Measurements from ENCODE around the gene SIX3.

Gene SIX3

DNA sequence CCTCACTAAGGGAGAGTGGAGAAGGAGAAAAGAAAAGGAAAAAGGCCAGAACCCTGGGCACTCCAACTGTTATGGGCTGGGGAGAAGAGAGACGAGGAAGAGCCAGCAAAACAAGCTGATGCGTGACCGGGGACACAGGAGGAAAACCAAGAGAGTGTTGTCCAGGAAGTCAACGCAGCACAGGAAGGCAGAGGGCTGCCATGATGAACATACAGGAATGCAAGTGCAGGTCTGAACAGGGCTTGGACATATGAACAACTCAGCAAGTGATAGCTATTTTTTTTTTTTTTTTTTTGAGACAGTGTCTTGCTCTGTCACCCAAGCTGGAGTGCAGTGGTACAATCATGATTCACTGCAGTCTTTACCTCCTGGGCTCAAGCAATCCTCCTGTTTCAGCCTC lies 28.4 kb downstream of the SIX3 start:
- TF ChIP-seq, protein P1, sequence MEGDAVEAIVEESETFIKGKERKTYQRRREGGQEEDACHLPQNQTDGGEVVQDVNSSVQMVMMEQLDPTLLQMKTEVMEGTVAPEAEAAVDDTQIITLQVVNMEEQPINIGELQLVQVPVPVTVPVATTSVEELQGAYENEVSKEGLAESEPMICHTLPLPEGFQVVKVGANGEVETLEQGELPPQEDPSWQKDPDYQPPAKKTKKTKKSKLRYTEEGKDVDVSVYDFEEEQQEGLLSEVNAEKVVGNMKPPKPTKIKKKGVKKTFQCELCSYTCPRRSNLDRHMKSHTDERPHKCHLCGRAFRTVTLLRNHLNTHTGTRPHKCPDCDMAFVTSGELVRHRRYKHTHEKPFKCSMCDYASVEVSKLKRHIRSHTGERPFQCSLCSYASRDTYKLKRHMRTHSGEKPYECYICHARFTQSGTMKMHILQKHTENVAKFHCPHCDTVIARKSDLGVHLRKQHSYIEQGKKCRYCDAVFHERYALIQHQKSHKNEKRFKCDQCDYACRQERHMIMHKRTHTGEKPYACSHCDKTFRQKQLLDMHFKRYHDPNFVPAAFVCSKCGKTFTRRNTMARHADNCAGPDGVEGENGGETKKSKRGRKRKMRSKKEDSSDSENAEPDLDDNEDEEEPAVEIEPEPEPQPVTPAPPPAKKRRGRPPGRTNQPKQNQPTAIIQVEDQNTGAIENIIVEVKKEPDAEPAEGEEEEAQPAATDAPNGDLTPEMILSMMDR (IDR thresholded peaks at IDR 0.05; ENCODE audit: insufficient read depth, low read depth, low read length, missing control alignments), result no peak
- DNase-seq (ENCODE audit: low read depth), result no peak
- no peak overlapping the region for H3K4me3 ChIP-seq (ENCODE audit: low read depth, low read length)

- TF ChIP-seq, protein P1 (IDR thresholded peaks at IDR 0.05; ENCODE audit: insufficient read depth, low read depth, low read length, missing control alignments), result no peak
- H3K4me3 ChIP-seq (ENCODE audit: low read depth, low read length), result no peak overlapping the region
- DNase-seq (ENCODE audit: low read depth), result no peak
These were observed 29.4 kb downstream of the SIX3 start for GRCh38 chr2:44970846-44971450.

DNA sequence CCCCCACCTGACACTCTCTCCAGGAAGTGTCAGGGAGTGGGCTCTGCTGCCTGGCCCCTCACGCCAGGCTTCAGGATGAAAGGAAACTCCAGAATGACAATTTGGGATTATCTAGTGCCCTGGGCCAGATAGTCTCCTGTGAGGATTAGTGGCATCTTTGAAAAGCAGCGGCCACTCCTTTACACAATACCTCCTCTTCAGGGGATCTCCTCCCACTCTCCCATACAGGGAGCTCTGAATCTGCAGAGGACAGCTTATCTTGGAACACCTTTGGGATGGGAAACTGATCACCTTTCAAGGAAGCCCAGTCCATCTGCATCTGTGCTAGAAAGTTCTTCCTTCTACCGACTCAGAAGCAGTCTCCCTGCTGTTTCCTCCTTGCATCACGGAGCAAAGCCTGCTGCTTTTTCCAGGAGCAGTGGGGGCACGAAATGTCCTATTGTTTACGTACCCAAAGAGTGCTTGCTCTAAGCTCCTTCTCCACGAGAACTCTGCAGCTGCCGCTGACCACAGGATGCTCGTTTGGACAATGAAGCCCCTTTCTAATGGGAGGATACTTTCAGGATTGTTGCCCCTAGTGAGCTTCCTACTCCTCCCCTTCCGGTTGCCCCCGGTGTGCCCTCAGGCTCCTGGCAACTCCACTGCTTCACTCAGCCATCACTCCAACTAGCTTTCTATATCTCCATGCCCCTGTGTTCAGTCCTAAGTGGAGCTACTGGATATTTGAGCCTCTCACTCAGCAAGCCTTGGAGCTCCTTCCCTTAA lies 31.5 kb downstream of the SIX3 start:
- TF ChIP-seq, protein P1 (IDR thresholded peaks at IDR 0.05; ENCODE audit: insufficient read depth, low read depth, low read length, missing control alignments), result no peak
- no peak overlapping the region for H3K4me3 ChIP-seq (ENCODE audit: low read depth, low read length)

GRCh38 chr2:44974064-44974715 lies 32.7 kb downstream of the SIX3 start:
- TF ChIP-seq, protein P1 (IDR thresholded peaks at IDR 0.05; ENCODE audit: insufficient read depth, low read depth, low read length, missing control alignments), result peak; percentile 38
- H3K4me3 ChIP-seq (ENCODE audit: low read depth, low read length), result no peak overlapping the region
- DNase-seq (ENCODE audit: low read depth), result peak; percentile 44

More for the DNA sequence above, 31.5 kb downstream of the SIX3 start:
- no peak for DNase-seq (ENCODE audit: low read depth)

GRCh38 chr2:44975571-44976450 lies 34.3 kb downstream of the SIX3 start:
- no peak overlapping the region for H3K4me3 ChIP-seq (ENCODE audit: low read depth, low read length)
- DNase-seq (ENCODE audit: low read depth), result peak; percentile 18
- TF ChIP-seq, protein P1 (IDR thresholded peaks at IDR 0.05; ENCODE audit: insufficient read depth, low read depth, low read length, missing control alignments), result no peak

- TF ChIP-seq, protein P1 (IDR thresholded peaks at IDR 0.05; ENCODE audit: insufficient read depth, low read depth, low read length, missing control alignments), result no peak
- H3K4me3 ChIP-seq (ENCODE audit: low read depth, low read length), result no peak overlapping the region
- no peak for DNase-seq (ENCODE audit: low read depth)
These were observed 38.1 kb downstream of the SIX3 start for GRCh38 chr2:44979581-44979980.
